ENCODE data around the gene MRGPRD. TPM values are rescaled to one million over a fixed set of nuclear protein-coding genes. Genes with fewer than 3 reads are reported as not detected.

MRGPRD gene
- total and polyA plus RNA-seq, 10 of the 15 experiments (the other 5 are each of a cell fraction or from before 2014, with no cell fraction given): not detected

DNA sequence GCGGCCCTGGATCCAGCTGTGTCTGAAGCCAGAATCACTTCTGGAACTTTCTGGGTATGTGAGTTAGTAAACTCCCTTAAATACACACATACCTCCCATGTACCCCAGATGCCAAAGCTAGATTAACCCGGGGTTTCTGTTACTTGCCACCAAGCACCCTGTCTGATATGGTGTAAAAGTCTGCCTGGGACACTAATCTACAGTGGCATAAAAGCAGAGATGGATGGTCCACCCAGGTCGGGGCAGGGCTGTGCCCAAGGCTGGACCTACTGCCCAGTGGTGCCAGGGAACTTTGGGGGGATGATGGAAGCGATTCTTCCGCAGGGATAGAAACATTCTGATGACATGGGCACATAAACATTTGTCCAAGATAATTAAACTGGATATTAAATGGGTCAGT is 19.6 kb upstream of the MRGPRD start:
- Histone ChIP-seq H3K4me1 (ENCODE audit: control insufficient read depth, insufficient read depth, low read length) (no peaks in the 10 kb centered on the region; the same call in 1 of the 2 replicates), H3K9me3 (replicated peaks; ENCODE audit: control insufficient read depth, insufficient read depth, low read length) (no peaks in the 10 kb centered on the region), H4K20me1 (ENCODE audit: control insufficient read depth, insufficient read depth) (no peaks in the 10 kb centered on the region), H3K9ac (ENCODE audit: control insufficient read depth, insufficient read depth, low read length) (no peak overlapping the region), H3K27ac (ENCODE audit: control insufficient read depth, insufficient read depth) (no peak overlapping the region), H3K4me3 (no peak overlapping the region), H2AFZ (ENCODE audit: control insufficient read depth, low read depth, low read length) (no peak overlapping the region), H3K36me3 (ENCODE audit: control insufficient read depth in 2 of 2, insufficient read depth in 2 of 2, low read length in 1 of 2) (no peaks in the 10 kb centered on the region), H3K79me2 (ENCODE audit: control insufficient read depth, insufficient read depth, low read length) (no peaks in the 10 kb centered on the region), H3K4me2 (ENCODE audit: control insufficient read depth, insufficient read depth) (no peak overlapping the region), H3K27me3 (replicated peaks in 1 of 2; ENCODE audit: control insufficient read depth in 2 of 2, insufficient read depth in 2 of 2, low read length in 1 of 2) (peaks cover 0 to 3% of the 10 kb centered on the region in 2 experiments; a peak in 2 of 4 replicates)
- TF ChIP-seq PAX8 (IDR thresholded peaks at IDR 0.05) (no peak), ZZZ3 (IDR thresholded peaks at IDR 0.05; ENCODE audit: control insufficient read depth, insufficient read length, low read depth) (no peak), MTA2 (IDR thresholded peaks at IDR 0.05; ENCODE audit: low read depth) (no peak), GATAD2B (conservative IDR thresholded peaks at IDR 0.05; ENCODE audit: low read depth) (no peak), POU2F2 (IDR thresholded peaks at IDR 0.05; ENCODE audit: borderline replicate concordance, low read depth, low read length) (no peak), HDAC6 (IDR thresholded peaks at IDR 0.05; ENCODE audit: unreplicated experiment) (no peak), NR2C1 (IDR thresholded peaks at IDR 0.05) (no peak), ZNF217 (IDR thresholded peaks at IDR 0.05) (no peak), NFXL1 (IDR thresholded peaks at IDR 0.05; ENCODE audit: borderline replicate concordance) (no peak), ZNF384 (IDR thresholded peaks at IDR 0.05; ENCODE audit: borderline replicate concordance, low read depth, low read length) (no peak), SIN3A (IDR thresholded peaks at IDR 0.05; ENCODE audit: low read depth, low read length) (no peak), SMAD1 (IDR thresholded peaks at IDR 0.05; ENCODE audit: low read depth, partially characterized antibody) (no peak), FOXM1 (IDR thresholded peaks at IDR 0.05; ENCODE audit: low read depth, low read length) (no peak), TCF7 (IDR thresholded peaks at IDR 0.05; ENCODE audit: borderline replicate concordance) (no peak)
- TF ChIP-seq, protein P1, sequence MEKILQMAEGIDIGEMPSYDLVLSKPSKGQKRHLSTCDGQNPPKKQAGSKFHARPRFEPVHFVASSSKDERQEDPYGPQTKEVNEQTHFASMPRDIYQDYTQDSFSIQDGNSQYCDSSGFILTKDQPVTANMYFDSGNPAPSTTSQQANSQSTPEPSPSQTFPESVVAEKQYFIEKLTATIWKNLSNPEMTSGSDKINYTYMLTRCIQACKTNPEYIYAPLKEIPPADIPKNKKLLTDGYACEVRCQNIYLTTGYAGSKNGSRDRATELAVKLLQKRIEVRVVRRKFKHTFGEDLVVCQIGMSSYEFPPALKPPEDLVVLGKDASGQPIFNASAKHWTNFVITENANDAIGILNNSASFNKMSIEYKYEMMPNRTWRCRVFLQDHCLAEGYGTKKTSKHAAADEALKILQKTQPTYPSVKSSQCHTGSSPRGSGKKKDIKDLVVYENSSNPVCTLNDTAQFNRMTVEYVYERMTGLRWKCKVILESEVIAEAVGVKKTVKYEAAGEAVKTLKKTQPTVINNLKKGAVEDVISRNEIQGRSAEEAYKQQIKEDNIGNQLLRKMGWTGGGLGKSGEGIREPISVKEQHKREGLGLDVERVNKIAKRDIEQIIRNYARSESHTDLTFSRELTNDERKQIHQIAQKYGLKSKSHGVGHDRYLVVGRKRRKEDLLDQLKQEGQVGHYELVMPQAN (conservative IDR thresholded peaks at IDR 0.05): no peak
- TF ChIP-seq, protein P2, sequence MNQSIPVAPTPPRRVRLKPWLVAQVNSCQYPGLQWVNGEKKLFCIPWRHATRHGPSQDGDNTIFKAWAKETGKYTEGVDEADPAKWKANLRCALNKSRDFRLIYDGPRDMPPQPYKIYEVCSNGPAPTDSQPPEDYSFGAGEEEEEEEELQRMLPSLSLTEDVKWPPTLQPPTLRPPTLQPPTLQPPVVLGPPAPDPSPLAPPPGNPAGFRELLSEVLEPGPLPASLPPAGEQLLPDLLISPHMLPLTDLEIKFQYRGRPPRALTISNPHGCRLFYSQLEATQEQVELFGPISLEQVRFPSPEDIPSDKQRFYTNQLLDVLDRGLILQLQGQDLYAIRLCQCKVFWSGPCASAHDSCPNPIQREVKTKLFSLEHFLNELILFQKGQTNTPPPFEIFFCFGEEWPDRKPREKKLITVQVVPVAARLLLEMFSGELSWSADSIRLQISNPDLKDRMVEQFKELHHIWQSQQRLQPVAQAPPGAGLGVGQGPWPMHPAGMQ (IDR thresholded peaks at IDR 0.05; ENCODE audit: borderline replicate concordance): no peak
- TF ChIP-seq, protein P3, sequence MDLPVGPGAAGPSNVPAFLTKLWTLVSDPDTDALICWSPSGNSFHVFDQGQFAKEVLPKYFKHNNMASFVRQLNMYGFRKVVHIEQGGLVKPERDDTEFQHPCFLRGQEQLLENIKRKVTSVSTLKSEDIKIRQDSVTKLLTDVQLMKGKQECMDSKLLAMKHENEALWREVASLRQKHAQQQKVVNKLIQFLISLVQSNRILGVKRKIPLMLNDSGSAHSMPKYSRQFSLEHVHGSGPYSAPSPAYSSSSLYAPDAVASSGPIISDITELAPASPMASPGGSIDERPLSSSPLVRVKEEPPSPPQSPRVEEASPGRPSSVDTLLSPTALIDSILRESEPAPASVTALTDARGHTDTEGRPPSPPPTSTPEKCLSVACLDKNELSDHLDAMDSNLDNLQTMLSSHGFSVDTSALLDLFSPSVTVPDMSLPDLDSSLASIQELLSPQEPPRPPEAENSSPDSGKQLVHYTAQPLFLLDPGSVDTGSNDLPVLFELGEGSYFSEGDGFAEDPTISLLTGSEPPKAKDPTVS (IDR thresholded peaks at IDR 0.05; ENCODE audit: low read depth, low read length): no peak
- TF ChIP-seq, protein P4, sequence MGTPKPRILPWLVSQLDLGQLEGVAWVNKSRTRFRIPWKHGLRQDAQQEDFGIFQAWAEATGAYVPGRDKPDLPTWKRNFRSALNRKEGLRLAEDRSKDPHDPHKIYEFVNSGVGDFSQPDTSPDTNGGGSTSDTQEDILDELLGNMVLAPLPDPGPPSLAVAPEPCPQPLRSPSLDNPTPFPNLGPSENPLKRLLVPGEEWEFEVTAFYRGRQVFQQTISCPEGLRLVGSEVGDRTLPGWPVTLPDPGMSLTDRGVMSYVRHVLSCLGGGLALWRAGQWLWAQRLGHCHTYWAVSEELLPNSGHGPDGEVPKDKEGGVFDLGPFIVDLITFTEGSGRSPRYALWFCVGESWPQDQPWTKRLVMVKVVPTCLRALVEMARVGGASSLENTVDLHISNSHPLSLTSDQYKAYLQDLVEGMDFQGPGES (IDR thresholded peaks at IDR 0.05): no peak
- TF ChIP-seq, protein P5, sequence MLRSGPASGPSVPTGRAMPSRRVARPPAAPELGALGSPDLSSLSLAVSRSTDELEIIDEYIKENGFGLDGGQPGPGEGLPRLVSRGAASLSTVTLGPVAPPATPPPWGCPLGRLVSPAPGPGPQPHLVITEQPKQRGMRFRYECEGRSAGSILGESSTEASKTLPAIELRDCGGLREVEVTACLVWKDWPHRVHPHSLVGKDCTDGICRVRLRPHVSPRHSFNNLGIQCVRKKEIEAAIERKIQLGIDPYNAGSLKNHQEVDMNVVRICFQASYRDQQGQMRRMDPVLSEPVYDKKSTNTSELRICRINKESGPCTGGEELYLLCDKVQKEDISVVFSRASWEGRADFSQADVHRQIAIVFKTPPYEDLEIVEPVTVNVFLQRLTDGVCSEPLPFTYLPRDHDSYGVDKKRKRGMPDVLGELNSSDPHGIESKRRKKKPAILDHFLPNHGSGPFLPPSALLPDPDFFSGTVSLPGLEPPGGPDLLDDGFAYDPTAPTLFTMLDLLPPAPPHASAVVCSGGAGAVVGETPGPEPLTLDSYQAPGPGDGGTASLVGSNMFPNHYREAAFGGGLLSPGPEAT (IDR thresholded peaks at IDR 0.05; ENCODE audit: low read depth): no peak
- CTCF ChIA-PET: interaction anchor here (0.6 kb wide), 1 partner anchor 734 kb away, joined by 3 read pairs; no protein-coding TSS in a partner anchor
- FAIRE-seq (no peak), DNase-seq (ENCODE audit: low read depth, low spot score) (no peak), ATAC-seq (no peak)
- 36% methylated on average over 5 of the region's 5 CpGs for WGBS (ENCODE audit: insufficient coverage, insufficient replicate concordance, low lambda C conversion rate, missing lambda C conversion rate)
- intact Hi-C loops (cut with micrococcal nuclease; ENCODE audit: unreplicated experiment) (no loop called here), in situ Hi-C loops (cut with MboI) (no loop called here)
- RAD21 ChIA-PET (ENCODE audit: unreplicated experiment): no interaction called here
- SMC1A ChIA-PET (ENCODE audit: uncharacterized antibody, unreplicated experiment): no interaction called here
- BruUV-seq (replicated peaks): no TSS peak
- POLR2A ChIA-PET: no interaction called here

Data from GM12878 (cell line).